Kidney (tissue), 14 donors: ENCODE data around the gene KMT2E. TPM values are rescaled to one million over a fixed set of nuclear protein-coding genes. Genes with fewer than 3 reads are reported as not detected.
"Not testable (repeated sequence)": the region's sequence is repeated elsewhere in the genome, so short reads cannot be mapped to it uniquely, and the experiment has no call there.

Experiments used
- DNase-seq, 5 donors: peaks; one replicate each; pipeline ENCODE4 v3.0.0-alpha.2; 2013 to 2020
- FAIRE-seq: peaks from 2 replicates; lab custom pipeline; 2012; peaks lifted over from hg19 to GRCh38; lab: Jason Lieb, UNC
- H3K27ac ChIP-seq, 2 donors: one replicate each; pipeline ENCODE4 v1.7.0; 2013; ENCODE audit warnings: low read depth in 2 of 2, low read length in 2 of 2, inconsistent platforms in 1 of 2
- H3K27me3 ChIP-seq: one replicate; pipeline ENCODE4 v1.7.1; 2013; ENCODE audit warnings: low read length, inconsistent platforms; ENCODE audit not compliant: control insufficient read depth, insufficient read depth
- H3K36me3 ChIP-seq, 3 donors: one replicate each; pipeline versions ENCODE4 v1.7.0 to v1.7.1; 2013; ENCODE audit warnings: low read length in 3 of 3, control low read depth in 1 of 3, inconsistent platforms in 1 of 3; ENCODE audit not compliant: insufficient read depth in 3 of 3, control insufficient read depth in 2 of 3
- H3K4me1 ChIP-seq, 3 donors: one replicate each; pipeline versions ENCODE4 v1.7.0 to v1.7.1; 2013; ENCODE audit warnings: low read length in 3 of 3, inconsistent platforms in 1 of 3, low read depth in 1 of 3; ENCODE audit not compliant: control insufficient read depth in 2 of 3, insufficient read depth in 2 of 3
- H3K4me3 ChIP-seq, 3 donors: one replicate each; pipeline versions ENCODE4 v1.7.0 to v1.8.1; 2013; ENCODE audit warnings: low read length in 3 of 3, control low read depth in 1 of 3, inconsistent platforms in 1 of 3
- H3K9ac ChIP-seq, 3 donors: one replicate each; pipeline versions ENCODE4 v1.7.0 to v1.7.1; 2013; ENCODE audit warnings: low read length in 3 of 3, control low read depth in 1 of 3, inconsistent platforms in 1 of 3
- H3K9me3 ChIP-seq, 3 donors: one replicate each; pipeline versions ENCODE4 v1.7.0 to v1.7.1; 2013; ENCODE audit warnings: low read length in 3 of 3, control low read depth in 1 of 3, inconsistent platforms in 1 of 3; ENCODE audit not compliant: control insufficient read depth in 2 of 3, insufficient read depth in 1 of 3
- intact Hi-C: fragments of 100-400 bp; cut with DNase I; formaldehyde crosslinking; loops from one replicate; pipeline ENCODE4 v1.11.1; 2022
- polyA plus RNA-seq: library from polyadenylated mRNA; stranded (reverse); fragments of 350-450 nt; fragmentation: Illumina TruSeq; extraction: RNeasy Lipid Tissue Mini Kit (QIAGEN cat#74804); gene quantifications from one replicate; pipeline ENCODE4 v1.2.3, GENCODE V29; 2014; ENCODE audit warnings: low read depth, low replicate concordance; ENCODE audit not compliant: insufficient read depth
- total RNA-seq: library from RNA; stranded (reverse); fragmentation: NEBNext Ultra II Directional; extraction: Animal tissue kit (Norgen Biotek cat#: 25700); gene quantifications from one replicate; pipeline ENCODE4 v1.2.1, GENCODE V29; 2021
- TF ChIP-seq, protein P1 (sequence below): IDR thresholded peaks from 3 replicates; pipeline ENCODE4 v1.5.1; 2012; ENCODE audit warnings: mild to moderate bottlenecking, moderate library complexity, borderline replicate concordance; ENCODE audit not compliant: insufficient read depth; ENCODE audit errors: extremely low read depth
- donor health status: control.
- donor health status: control.
- donor health status: control.
- donor health status: control.
- donor health status: control.
- donor health status: DM: yes; HTN: yes; CAD: no.
- donor health status: Normal renal cell carcinoma (clear cell type).

KMT2E gene
- total and polyA plus RNA-seq, 2 donors from 2014 or later, result 7.2 to 106 TPM

DNA sequence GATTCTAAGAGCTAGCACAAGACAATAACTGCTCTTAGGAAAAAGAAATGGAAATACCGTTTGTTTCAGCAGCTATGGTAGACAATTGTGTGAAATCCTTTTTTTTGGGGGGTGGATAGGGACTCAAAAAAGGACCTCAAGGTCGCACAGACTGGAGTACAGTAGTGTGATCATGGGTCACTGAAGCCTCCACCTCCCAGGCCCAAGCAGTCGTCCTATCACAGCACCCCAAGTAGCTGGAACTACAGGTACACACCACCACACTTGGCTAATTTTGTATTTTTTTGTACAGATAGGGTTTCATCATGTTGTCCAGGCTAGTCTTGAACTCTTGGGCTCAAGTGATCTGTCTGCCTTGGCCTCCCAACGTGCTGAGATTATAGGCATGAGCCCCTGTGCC lies 33.9 kb downstream of the KMT2E start:
- DNase-seq (no peak), FAIRE-seq (no peak)
- Histone ChIP-seq H3K27me3 (no peaks in the 10 kb centered on the region), H3K9me3 (no peaks in the 10 kb centered on the region), H3K36me3 (peaks cover 0 to 36% (median 11%) of the 10 kb centered on the region in 3 donors), H3K9ac (no peak overlapping the region), H3K4me1 (peaks cover 0 to 25% (median 11%) of the 10 kb centered on the region in 3 donors), H3K27ac (no peak overlapping the region), H3K4me3 (no peak overlapping the region)
- intact Hi-C loops, result no loop called here
- TF ChIP-seq, protein P1, sequence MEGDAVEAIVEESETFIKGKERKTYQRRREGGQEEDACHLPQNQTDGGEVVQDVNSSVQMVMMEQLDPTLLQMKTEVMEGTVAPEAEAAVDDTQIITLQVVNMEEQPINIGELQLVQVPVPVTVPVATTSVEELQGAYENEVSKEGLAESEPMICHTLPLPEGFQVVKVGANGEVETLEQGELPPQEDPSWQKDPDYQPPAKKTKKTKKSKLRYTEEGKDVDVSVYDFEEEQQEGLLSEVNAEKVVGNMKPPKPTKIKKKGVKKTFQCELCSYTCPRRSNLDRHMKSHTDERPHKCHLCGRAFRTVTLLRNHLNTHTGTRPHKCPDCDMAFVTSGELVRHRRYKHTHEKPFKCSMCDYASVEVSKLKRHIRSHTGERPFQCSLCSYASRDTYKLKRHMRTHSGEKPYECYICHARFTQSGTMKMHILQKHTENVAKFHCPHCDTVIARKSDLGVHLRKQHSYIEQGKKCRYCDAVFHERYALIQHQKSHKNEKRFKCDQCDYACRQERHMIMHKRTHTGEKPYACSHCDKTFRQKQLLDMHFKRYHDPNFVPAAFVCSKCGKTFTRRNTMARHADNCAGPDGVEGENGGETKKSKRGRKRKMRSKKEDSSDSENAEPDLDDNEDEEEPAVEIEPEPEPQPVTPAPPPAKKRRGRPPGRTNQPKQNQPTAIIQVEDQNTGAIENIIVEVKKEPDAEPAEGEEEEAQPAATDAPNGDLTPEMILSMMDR, result no peak

DNA sequence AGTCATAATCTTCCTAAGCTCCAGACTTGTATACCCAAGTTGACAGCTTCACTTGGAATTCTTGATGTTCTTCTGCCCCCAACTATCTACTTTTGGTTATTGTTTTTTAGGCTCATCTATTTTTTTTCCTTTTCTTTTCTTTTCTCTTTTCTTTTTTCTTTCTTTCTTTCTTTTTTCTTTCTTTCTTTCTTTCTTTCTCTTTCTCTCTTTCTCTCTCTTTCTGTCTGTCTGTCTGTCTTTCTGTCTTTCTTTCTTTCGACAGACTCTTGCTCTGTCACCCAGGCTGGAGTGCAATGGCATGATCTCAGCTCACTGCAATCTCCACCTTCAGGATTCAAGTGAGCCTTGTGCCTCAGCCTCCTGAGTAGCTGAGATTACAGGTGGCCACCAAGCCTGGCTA lies 36.5 kb downstream of the KMT2E start:
- H3K9ac ChIP-seq, result no peak overlapping the region
- peaks cover 0 to 25% (median 11%) of the 10 kb centered on the region in 3 donors for H3K4me1 ChIP-seq
- DNase-seq (no peak), FAIRE-seq (no peak)
- H3K27ac ChIP-seq, result no peak overlapping the region
- intact Hi-C loops, result no loop called here
- H3K27me3 ChIP-seq, result no peaks in the 10 kb centered on the region
- peaks cover 0 to 22% (median 4%) of the 10 kb centered on the region in 3 donors for H3K36me3 ChIP-seq
- TF ChIP-seq, protein P1, result no peak
- H3K4me3 ChIP-seq, result no peak overlapping the region
- H3K9me3 ChIP-seq, result no peaks in the 10 kb centered on the region

DNA sequence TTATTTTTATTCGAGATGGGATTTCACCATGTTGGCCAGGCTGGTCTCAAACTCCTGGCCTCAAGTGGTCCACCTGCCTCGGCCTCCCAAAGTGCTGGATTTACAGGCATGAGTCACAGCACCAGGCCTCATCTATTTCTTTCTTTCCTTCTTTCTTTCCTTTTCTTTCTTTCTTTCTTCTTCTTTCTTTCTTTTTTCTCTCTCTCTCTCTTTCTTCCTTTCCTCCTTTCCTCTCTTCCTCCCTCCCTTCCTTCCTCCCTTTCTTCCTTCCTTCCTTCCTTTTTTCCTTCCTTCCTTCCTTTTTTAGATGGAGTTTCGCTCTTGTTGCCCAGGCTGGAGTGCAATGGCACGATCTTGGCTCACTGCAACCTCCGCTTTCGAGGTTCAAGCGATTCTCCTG lies 36.9 kb downstream of the KMT2E start:
- DNase-seq, H3K9me3 ChIP-seq, H3K9ac ChIP-seq, intact Hi-C loops, H3K27me3 ChIP-seq, H3K27ac ChIP-seq, H3K4me3 ChIP-seq, FAIRE-seq: not testable (repeated sequence)
- Histone ChIP-seq H3K36me3 (peaks cover 0 to 19% (median 2%) of the 10 kb centered on the region in 3 donors), H3K4me1 (peaks cover 0 to 25% (median 11%) of the 10 kb centered on the region in 3 donors)

DNA sequence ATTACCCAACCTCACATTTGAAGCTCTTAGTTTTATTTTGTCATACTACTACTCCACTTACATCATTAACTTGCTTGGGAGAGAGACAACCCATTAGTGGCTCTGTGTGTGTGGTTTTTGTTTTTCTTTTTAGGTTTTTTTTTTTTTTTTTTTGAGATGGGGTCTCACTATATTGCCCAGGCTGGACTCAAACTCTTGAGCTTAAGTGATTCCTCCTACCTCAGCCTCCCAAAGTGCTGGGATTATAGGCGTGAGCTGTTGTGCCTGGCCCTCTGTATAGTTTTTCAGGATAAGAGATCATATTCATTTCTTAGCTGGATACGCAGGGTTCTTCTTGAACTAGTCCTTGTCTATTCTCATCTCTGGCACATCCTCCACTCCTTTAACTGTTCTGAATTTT lies 41.1 kb downstream of the KMT2E start:
- no peak overlapping the region for H3K27ac ChIP-seq
- H3K4me1 ChIP-seq, result peaks cover 0 to 6% (median 0%) of the 10 kb centered on the region in 3 donors
- no peaks in the 10 kb centered on the region for H3K36me3 ChIP-seq
- no peak overlapping the region for H3K4me3 ChIP-seq
- no peak for DNase-seq
- H3K9me3 ChIP-seq, result no peaks in the 10 kb centered on the region
- no peak overlapping the region for H3K9ac ChIP-seq
- H3K27me3 ChIP-seq, result no peaks in the 10 kb centered on the region
- FAIRE-seq, result no peak
- TF ChIP-seq, protein P1, result no peak
- intact Hi-C loops, result no loop called here
